ENCODE data around the gene DENND1C.

DENND1C gene

GRCh38 chr19:6476155-6476895, 5.3 kb downstream of the DENND1C start:
- DNase-seq = peak; percentile 54

GRCh38 chr19:6475321-6476108, 6.1 kb downstream of the DENND1C start:
- DNase-seq = no peak

GRCh38 chr19:6473647-6474046, 7.9 kb downstream of the DENND1C start:
- DNase-seq = no peak

- DNase-seq = no peak
These were observed 8.9 kb downstream of the DENND1C start for GRCh38 chr19:6472713-6473112.

GRCh38 chr19:6471076-6471475, 10.5 kb downstream of the DENND1C start:
- DNase-seq = no peak

GRCh38 chr19:6470173-6470572, 11.4 kb downstream of the DENND1C start:
- DNase-seq = no peak

GRCh38 chr19:6467384-6467783, 14.2 kb downstream of the DENND1C start:
- DNase-seq = no peak

GRCh38 chr19:6466526-6467248, 14.9 kb downstream of the DENND1C start:
- DNase-seq = no peak

- no peak for DNase-seq
These were observed 15.9 kb downstream of the DENND1C start for GRCh38 chr19:6465663-6466062.

- no peak for DNase-seq
These were observed 16.6 kb downstream of the DENND1C start for GRCh38 chr19:6465006-6465405.

- no peak for DNase-seq
These were observed 17.3 kb downstream of the DENND1C start, which contains the start of gene CRB3 for GRCh38 chr19:6464070-6464873. Gene CRB3, plus strand, starts transcription at chr19:6464271. Its CDS starts 431 bp downstream, at chr19:6464702.

- peak; percentile 93 for DNase-seq
These were observed 21.3 kb downstream of the DENND1C start for GRCh38 chr19:6460099-6460884.

GRCh38 chr19:6459262-6460098, 22.1 kb downstream of the DENND1C start, which contains the start of gene SLC25A23:
Gene SLC25A23, minus strand, starts transcription at chr19:6459792. Its CDS starts 164 bp downstream, at chr19:6459628.
- peak; percentile 35 for DNase-seq

- DNase-seq = no peak
These were observed 22.8 kb downstream of the DENND1C start for GRCh38 chr19:6458695-6459261.

- no peak for DNase-seq
These were observed 23.5 kb downstream of the DENND1C start for GRCh38 chr19:6457958-6458694.

- DNase-seq = no peak
These were observed 25.7 kb downstream of the DENND1C start for GRCh38 chr19:6455924-6456323.

- DNase-seq = no peak
These were observed 27.5 kb downstream of the DENND1C start for GRCh38 chr19:6453951-6454565.

GRCh38 chr19:6452899-6453298, 28.7 kb downstream of the DENND1C start:
- no peak for DNase-seq

GRCh38 chr19:6452223-6452614, 29.4 kb downstream of the DENND1C start:
- DNase-seq = no peak

All from suppressor macrophage treated with lipopolysaccharide for 4 hours (primary cell).